ENCODE measurements around the gene SFXN3. TPM values are rescaled to one million over a fixed set of nuclear protein-coding genes. Genes with fewer than 3 reads are reported as not detected.

Gene SFXN3
- total and polyA plus RNA-seq, 2 of the 13 experiments (the other 11 are each of a cell fraction or from before 2014, with no cell fraction given) = 16.8 to 71.5 TPM

DNA sequence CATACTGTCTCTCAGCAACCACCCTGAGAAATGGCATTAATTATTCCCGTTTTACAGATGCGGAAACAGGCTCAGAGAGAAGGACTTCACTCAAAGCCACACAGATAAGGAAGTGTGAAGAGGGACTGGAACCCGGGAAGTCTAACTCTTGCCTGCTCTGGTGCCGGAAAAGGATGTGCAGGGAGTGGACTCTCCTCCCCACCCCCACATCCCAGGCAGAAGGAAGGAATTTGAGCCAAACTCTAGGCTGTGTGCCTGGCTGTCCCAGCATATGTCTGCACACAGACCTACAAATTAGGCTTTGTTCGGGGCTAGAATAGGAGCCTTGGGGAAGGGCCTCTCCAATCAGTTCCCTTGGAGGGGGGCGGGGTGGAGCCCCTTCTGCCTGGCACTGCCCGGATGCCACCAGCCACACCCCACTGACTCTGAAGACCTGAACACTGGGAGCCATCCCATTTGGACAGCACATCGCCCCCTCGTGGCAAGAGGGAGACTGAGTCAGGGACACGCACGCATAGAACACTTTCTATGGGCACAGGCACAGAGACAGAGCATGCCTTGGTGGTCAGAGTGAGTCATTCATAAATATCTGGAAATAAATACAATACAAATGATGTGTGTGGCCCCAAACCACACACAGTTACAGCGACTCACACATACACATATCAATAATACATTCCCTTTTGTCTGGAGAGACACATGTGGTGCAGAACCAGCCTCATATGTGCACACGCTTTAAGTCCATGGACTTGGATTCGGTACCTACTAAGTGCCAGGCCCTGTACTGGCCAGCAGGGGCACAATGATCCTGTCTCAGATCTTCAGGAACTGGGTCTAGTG lies 18.3 kb upstream of the SFXN3 start (continued):
- TF ChIP-seq MED1 (CRISPR knock-in tag; IDR thresholded peaks at IDR 0.05) = 0 out of 2 replicates have a peak, but pooled peaks have one; percentile 21
- TF ChIP-seq ZNF343 (CRISPR knock-in tag; IDR thresholded peaks at IDR 0.05) = 0 out of 2 replicates have a peak, but pooled peaks have one; percentile 57
- peak; percentile 47; the same call in 1 of the 2 replicates for TF ChIP-seq YEATS2 (CRISPR knock-in tag; IDR thresholded peaks at IDR 0.05; ENCODE audit: borderline replicate concordance)
- TF ChIP-seq MED13 (CRISPR knock-in tag; IDR thresholded peaks at IDR 0.05) = no peak
- TF ChIP-seq ZNF781 (CRISPR knock-in tag; IDR thresholded peaks at IDR 0.05; ENCODE audit: borderline replicate concordance, not compliant biosample characterization) = no peak
- no peak for TF ChIP-seq SRY (CRISPR knock-in tag; IDR thresholded peaks at IDR 0.05)
- TF ChIP-seq LCORL (IDR thresholded peaks at IDR 0.05) = no peak
- peak; percentile 46; the same call in 1 of the 2 replicates for TF ChIP-seq LCORL (CRISPR knock-in tag; IDR thresholded peaks at IDR 0.05)
- peak; percentile 77 for TF ChIP-seq RAD21 (CRISPR knock-in tag; IDR thresholded peaks at IDR 0.05)
- TF ChIP-seq, protein P1, sequence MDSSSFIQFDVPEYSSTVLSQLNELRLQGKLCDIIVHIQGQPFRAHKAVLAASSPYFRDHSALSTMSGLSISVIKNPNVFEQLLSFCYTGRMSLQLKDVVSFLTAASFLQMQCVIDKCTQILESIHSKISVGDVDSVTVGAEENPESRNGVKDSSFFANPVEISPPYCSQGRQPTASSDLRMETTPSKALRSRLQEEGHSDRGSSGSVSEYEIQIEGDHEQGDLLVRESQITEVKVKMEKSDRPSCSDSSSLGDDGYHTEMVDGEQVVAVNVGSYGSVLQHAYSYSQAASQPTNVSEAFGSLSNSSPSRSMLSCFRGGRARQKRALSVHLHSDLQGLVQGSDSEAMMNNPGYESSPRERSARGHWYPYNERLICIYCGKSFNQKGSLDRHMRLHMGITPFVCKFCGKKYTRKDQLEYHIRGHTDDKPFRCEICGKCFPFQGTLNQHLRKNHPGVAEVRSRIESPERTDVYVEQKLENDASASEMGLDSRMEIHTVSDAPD (CRISPR knock-in tag; IDR thresholded peaks at IDR 0.05) = no peak
- no peak for TF ChIP-seq ZNF468 (CRISPR knock-in tag; IDR thresholded peaks at IDR 0.05)
- TF ChIP-seq ZNF556 (CRISPR knock-in tag; IDR thresholded peaks at IDR 0.05; ENCODE audit: borderline replicate concordance) = 0 out of 2 replicates have a peak, but pooled peaks have one; percentile 37
- TF ChIP-seq ZNF660 (CRISPR knock-in tag; IDR thresholded peaks at IDR 0.05; ENCODE audit: borderline replicate concordance, low read depth) = no peak
- peak; percentile 67; the same call in 1 of the 2 replicates for TF ChIP-seq MYC (CRISPR knock-in tag; IDR thresholded peaks at IDR 0.05; ENCODE audit: borderline replicate concordance)
- TF ChIP-seq, protein P2, sequence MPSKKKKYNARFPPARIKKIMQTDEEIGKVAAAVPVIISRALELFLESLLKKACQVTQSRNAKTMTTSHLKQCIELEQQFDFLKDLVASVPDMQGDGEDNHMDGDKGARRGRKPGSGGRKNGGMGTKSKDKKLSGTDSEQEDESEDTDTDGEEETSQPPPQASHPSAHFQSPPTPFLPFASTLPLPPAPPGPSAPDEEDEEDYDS (CRISPR knock-in tag; IDR thresholded peaks at IDR 0.05) = 0 out of 2 replicates have a peak, but pooled peaks have one; percentile 12
- 0 out of 2 replicates have a peak, but pooled peaks have one; percentile 55 for TF ChIP-seq SIN3A (IDR thresholded peaks at IDR 0.05; ENCODE audit: borderline replicate concordance, low read depth, low read length)
- no peak for TF ChIP-seq YEATS4 (CRISPR knock-in tag; IDR thresholded peaks at IDR 0.05; ENCODE audit: borderline replicate concordance)
- TF ChIP-seq CBX5 (CRISPR knock-in tag; IDR thresholded peaks at IDR 0.05; ENCODE audit: borderline replicate concordance) = 0 out of 2 replicates have a peak, but pooled peaks have one; percentile 13
- TF ChIP-seq, protein P3, sequence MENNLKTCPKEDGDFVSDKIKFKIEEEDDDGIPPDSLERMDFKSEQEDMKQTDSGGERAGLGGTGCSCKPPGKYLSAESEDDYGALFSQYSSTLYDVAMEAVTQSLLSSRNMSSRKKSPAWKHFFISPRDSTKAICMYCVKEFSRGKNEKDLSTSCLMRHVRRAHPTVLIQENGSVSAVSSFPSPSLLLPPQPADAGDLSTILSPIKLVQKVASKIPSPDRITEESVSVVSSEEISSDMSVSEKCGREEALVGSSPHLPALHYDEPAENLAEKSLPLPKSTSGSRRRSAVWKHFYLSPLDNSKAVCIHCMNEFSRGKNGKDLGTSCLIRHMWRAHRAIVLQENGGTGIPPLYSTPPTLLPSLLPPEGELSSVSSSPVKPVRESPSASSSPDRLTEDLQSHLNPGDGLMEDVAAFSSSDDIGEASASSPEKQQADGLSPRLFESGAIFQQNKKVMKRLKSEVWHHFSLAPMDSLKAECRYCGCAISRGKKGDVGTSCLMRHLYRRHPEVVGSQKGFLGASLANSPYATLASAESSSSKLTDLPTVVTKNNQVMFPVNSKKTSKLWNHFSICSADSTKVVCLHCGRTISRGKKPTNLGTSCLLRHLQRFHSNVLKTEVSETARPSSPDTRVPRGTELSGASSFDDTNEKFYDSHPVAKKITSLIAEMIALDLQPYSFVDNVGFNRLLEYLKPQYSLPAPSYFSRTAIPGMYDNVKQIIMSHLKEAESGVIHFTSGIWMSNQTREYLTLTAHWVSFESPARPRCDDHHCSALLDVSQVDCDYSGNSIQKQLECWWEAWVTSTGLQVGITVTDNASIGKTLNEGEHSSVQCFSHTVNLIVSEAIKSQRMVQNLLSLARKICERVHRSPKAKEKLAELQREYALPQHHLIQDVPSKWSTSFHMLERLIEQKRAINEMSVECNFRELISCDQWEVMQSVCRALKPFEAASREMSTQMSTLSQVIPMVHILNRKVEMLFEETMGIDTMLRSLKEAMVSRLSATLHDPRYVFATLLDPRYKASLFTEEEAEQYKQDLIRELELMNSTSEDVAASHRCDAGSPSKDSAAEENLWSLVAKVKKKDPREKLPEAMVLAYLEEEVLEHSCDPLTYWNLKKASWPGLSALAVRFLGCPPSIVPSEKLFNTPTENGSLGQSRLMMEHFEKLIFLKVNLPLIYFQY (CRISPR knock-in tag; IDR thresholded peaks at IDR 0.05; ENCODE audit: borderline replicate concordance) = 0 out of 2 replicates have a peak, but pooled peaks have one; percentile 10
- peak; percentile 76; the same call in 1 of the 2 replicates for TF ChIP-seq GFI1 (CRISPR knock-in tag; IDR thresholded peaks at IDR 0.05; ENCODE audit: borderline replicate concordance)
- TF ChIP-seq, protein P4, sequence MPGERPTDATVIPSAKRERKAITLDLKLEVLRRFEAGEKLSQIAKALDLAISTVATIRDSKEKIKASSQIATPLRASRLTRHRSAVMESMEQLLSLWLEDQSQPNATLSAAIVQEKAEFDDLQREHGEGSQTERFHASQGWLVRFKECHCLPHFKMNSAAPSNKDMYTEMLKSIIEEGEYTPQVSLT (CRISPR knock-in tag; IDR thresholded peaks at IDR 0.05; ENCODE audit: borderline replicate concordance, low read depth) = no peak
- peak; percentile 40 for TF ChIP-seq THAP11 (CRISPR knock-in tag; IDR thresholded peaks at IDR 0.05)
- no peak for TF ChIP-seq KLF16 (CRISPR knock-in tag; IDR thresholded peaks at IDR 0.05)
